H9 (cell line): Measurements from ENCODE around the gene CTDSP2. TPM values are rescaled to one million over a fixed set of nuclear protein-coding genes. Genes with fewer than 3 reads are reported as not detected.

Source experiments
- DNase-seq: peaks from one replicate; pipeline ENCODE4 v3.0.0-alpha.2; 2017
- H2AFZ ChIP-seq: one replicate; pipeline ENCODE4 v1.6.1; 2013; ENCODE audit warnings: mild to moderate bottlenecking, low read length, control low read depth, moderate library complexity
- H2AK5ac ChIP-seq: 2 replicates; pipeline ENCODE4 v1.6.1; 2013; ENCODE audit warnings: low read length, control low read depth, mixed read lengths; ENCODE audit not compliant: insufficient read length
- H2BK120ac ChIP-seq: one replicate; pipeline ENCODE4 v1.6.1; 2013; ENCODE audit warnings: low read depth, mild to moderate bottlenecking, low read length, control low read depth, inconsistent platforms; ENCODE audit not compliant: poor library complexity, severe bottlenecking
- H2BK12ac ChIP-seq: 2 replicates; pipeline ENCODE4 v1.6.1; 2013; ENCODE audit warnings: low read length, control low read depth, mixed read lengths, low read depth; ENCODE audit not compliant: insufficient read length
- H2BK15ac ChIP-seq: 2 replicates; pipeline ENCODE4 v1.6.1; 2013; ENCODE audit warnings: low read depth, low read length, control low read depth
- H2BK20ac ChIP-seq: one replicate; pipeline ENCODE4 v1.6.1; 2013; ENCODE audit warnings: low read depth, mild to moderate bottlenecking, low read length, control low read depth, inconsistent platforms; ENCODE audit not compliant: poor library complexity, severe bottlenecking
- H2BK5ac ChIP-seq: 2 replicates; pipeline ENCODE4 v1.6.1; 2013; ENCODE audit warnings: low read length, control low read depth, mixed read lengths; ENCODE audit not compliant: insufficient read length
- H3K14ac ChIP-seq: 2 replicates; pipeline ENCODE4 v1.6.1; 2013; ENCODE audit warnings: low read length, control low read depth; ENCODE audit not compliant: insufficient read depth
- H3K18ac ChIP-seq: 2 replicates; pipeline ENCODE4 v1.6.1; 2013; ENCODE audit warnings: low read depth, mild to moderate bottlenecking, mixed read lengths, low read length, control low read depth; ENCODE audit not compliant: insufficient read length
- H3K23ac ChIP-seq: 2 replicates; pipeline ENCODE4 v1.6.1; 2013; ENCODE audit warnings: low read length, control low read depth, mixed read lengths, low read depth; ENCODE audit not compliant: insufficient read length
- H3K23me2 ChIP-seq: 2 replicates; pipeline ENCODE4 v1.6.1; 2013; ENCODE audit warnings: low read depth, mild to moderate bottlenecking, mixed read lengths, low read length, control low read depth; ENCODE audit not compliant: insufficient read length, poor library complexity, severe bottlenecking
- H3K27ac ChIP-seq: 2 replicates; pipeline ENCODE4 v1.5.1; 2013; ENCODE audit warnings: low read length, control low read depth, mixed read lengths, low read depth; ENCODE audit not compliant: insufficient read length
- H3K27me3 ChIP-seq: 2 replicates; pipeline ENCODE4 v1.6.1; 2013; ENCODE audit warnings: low read length, control low read depth, inconsistent platforms; ENCODE audit not compliant: insufficient read depth
- H3K4ac ChIP-seq: 2 replicates; pipeline ENCODE4 v1.6.1; 2013; ENCODE audit warnings: low read depth, mild to moderate bottlenecking, control low read depth, inconsistent platforms, low read length, moderate library complexity
- H3K4me1 ChIP-seq: 2 replicates; pipeline ENCODE4 v1.6.1; 2013; ENCODE audit warnings: low read length, control low read depth, inconsistent platforms; ENCODE audit not compliant: insufficient read depth
- H3K4me2 ChIP-seq: 2 replicates; pipeline ENCODE4 v1.6.1; 2013; ENCODE audit warnings: low read length, control low read depth, mixed read lengths; ENCODE audit not compliant: insufficient read length, insufficient read depth
- H3K56ac ChIP-seq: 2 replicates; pipeline ENCODE4 v1.6.1; 2013; ENCODE audit warnings: low read depth, mild to moderate bottlenecking, mixed read lengths, low read length, control low read depth; ENCODE audit not compliant: insufficient read length
- H3K79me1 ChIP-seq: 2 replicates; pipeline ENCODE4 v1.6.1; 2013; ENCODE audit warnings: low read depth, mild to moderate bottlenecking, moderate library complexity, low read length, control low read depth, inconsistent platforms; ENCODE audit not compliant: insufficient read depth, poor library complexity, severe bottlenecking
- H3K79me2 ChIP-seq: 2 replicates; pipeline ENCODE4 v1.6.1; 2013; ENCODE audit warnings: low read length, control low read depth, inconsistent platforms; ENCODE audit not compliant: insufficient read depth
- H3K9ac ChIP-seq: 2 replicates; pipeline ENCODE4 v1.6.1; 2013; ENCODE audit warnings: low read length, control low read depth, mixed read lengths; ENCODE audit not compliant: insufficient read length; ENCODE audit errors: extremely low read depth
- H3K9me3 ChIP-seq: one replicate; pipeline ENCODE4 v1.6.1; 2013; ENCODE audit warnings: low read depth, low read length, inconsistent platforms; ENCODE audit not compliant: control insufficient read depth
- H3T11ph ChIP-seq: one replicate; pipeline ENCODE4 v1.6.1; 2013; ENCODE audit warnings: mild to moderate bottlenecking, low read length, control low read depth, inconsistent platforms
- H4K20me1 ChIP-seq: one replicate; pipeline ENCODE4 v1.6.1; 2013; ENCODE audit not compliant: control insufficient read depth, insufficient read length, insufficient read depth
- H4K5ac ChIP-seq: 2 replicates; pipeline ENCODE4 v1.6.1; 2013; ENCODE audit warnings: low read depth, mild to moderate bottlenecking, mixed read lengths, low read length, control low read depth; ENCODE audit not compliant: insufficient read length
- H4K8ac ChIP-seq: replicated peaks from 2 replicates; pipeline ENCODE4 v1.6.1; 2013; ENCODE audit warnings: low read length, control low read depth, mixed read lengths, low read depth; ENCODE audit not compliant: insufficient read length
- H4K91ac ChIP-seq: 2 replicates; pipeline ENCODE4 v1.6.1; 2013; ENCODE audit warnings: low read depth, mild to moderate bottlenecking, moderate library complexity, mixed read lengths, low read length, control low read depth; ENCODE audit not compliant: insufficient read length
- H3K27ac Mint-ChIP-seq, 3 experiments: 2 replicates in 2 of 3; 3 replicates in 1 of 3; pipeline ENCODE4 v1.8.0; 2020 to 2021; ENCODE audit warnings: mixed read lengths in 3 of 3, mild to moderate bottlenecking in 1 of 3, moderate library complexity in 1 of 3
- H3K27me3 Mint-ChIP-seq: 2 replicates; pipeline ENCODE4 v1.8.0; 2021; ENCODE audit warnings: low read depth, mild to moderate bottlenecking, moderate library complexity, mixed read lengths
- H3K36me3 Mint-ChIP-seq, 3 experiments: 2 replicates in 2 of 3; 3 replicates in 1 of 3; pipeline ENCODE4 v1.8.0; 2020 to 2021; ENCODE audit warnings: low read depth in 3 of 3, mixed read lengths in 3 of 3; ENCODE audit not compliant: insufficient read depth in 1 of 3
- H3K4me1 Mint-ChIP-seq, 2 experiments: 2 replicates each; pipeline ENCODE4 v1.8.0; 2020; ENCODE audit warnings: mixed read lengths in 2 of 2
- H3K4me3 Mint-ChIP-seq, 2 experiments: 2 replicates in 1 of 2; 3 replicates in 1 of 2; pipeline ENCODE4 v1.8.0; 2020 to 2021; ENCODE audit warnings: mild to moderate bottlenecking in 2 of 2, mixed read lengths in 2 of 2, moderate library complexity in 1 of 2
- H3K9me3 Mint-ChIP-seq, 2 experiments: 2 replicates in 1 of 2; 3 replicates in 1 of 2; pipeline ENCODE4 v1.8.0; 2020; ENCODE audit warnings: mild to moderate bottlenecking in 2 of 2, mixed read lengths in 2 of 2, moderate library complexity in 1 of 2
- CTCF ChIP-seq: fragments of 200-600 bp; sonication (generic); conservative IDR thresholded peaks from 3 replicates; pipeline ENCODE4 v1.8.0; 2021; ENCODE audit warnings: antibody characterized with exemption, mild to moderate bottlenecking
- WGBS: extraction: QIAGEN DNeasy Blood & Tissue Kit; methylation state at CpG from one replicate; pipeline ENCODE4 v1.1.7; 2013; ENCODE audit warnings: missing lambda C conversion rate, low lambda C conversion rate, mixed read lengths; ENCODE audit not compliant: insufficient read length; ENCODE audit errors: extremely low coverage; 5-methylcytosine and 5-hydroxymethylcytosine counted together
- total RNA-seq: library from RNA; stranded (reverse); gene quantifications from 2 replicates; pipeline ENCODE4 v1.2.1, GENCODE V29; 2021

Gene CTDSP2
- total RNA-seq, 1 experiment from 2014 or later = 103 TPM

GRCh38 chr12:57868851-57869268 is 22.3 kb upstream of the CTDSP2 start:
- TF ChIP-seq CTCF = no peak
- Histone ChIP-seq H3K23me2 (peaks cover 8% of the 10 kb centered on the region), H3K14ac (no peak overlapping the region), H2BK120ac (no peak overlapping the region), H3K4me2 (no peak overlapping the region), H3K4me1 (no peaks in the 10 kb centered on the region; the same call in 1 of the 2 replicates), H3K79me1 (no peaks in the 10 kb centered on the region), H3K9ac (no peak overlapping the region), H3K9me3 (no peaks in the 10 kb centered on the region), H3K18ac (no peak overlapping the region), H2BK15ac (no peak overlapping the region), H3K79me2 (no peaks in the 10 kb centered on the region), H4K20me1 (no peaks in the 10 kb centered on the region), H3K56ac (no peak overlapping the region), H4K8ac (no peak overlapping the region), H4K91ac (no peak overlapping the region), H2AFZ (no peak overlapping the region), H2BK5ac (no peak overlapping the region), H2BK20ac (no peak overlapping the region), H3K4ac (no peak overlapping the region), H3K27me3 (no peaks in the 10 kb centered on the region; the same call in 1 of the 2 replicates), H3T11ph (no peak overlapping the region), H3K27ac (no peak overlapping the region), H3K23ac (no peak overlapping the region), H2AK5ac (no peak overlapping the region), H2BK12ac (no peak overlapping the region), H4K5ac (no peak overlapping the region)
- H3K27me3 Mint-ChIP-seq = peaks cover 27% of the 10 kb centered on the region
- peak; percentile 79 for DNase-seq
- H3K36me3 Mint-ChIP-seq = peaks cover 0 to 3% (median 0%) of the 10 kb centered on the region in 3 experiments; a peak in 1 of 7 replicates
- no peak overlapping the region for H3K4me3 Mint-ChIP-seq
- no CpG with 5 or more reads among the region's 11 CpGs for WGBS
- H3K27ac Mint-ChIP-seq = peak overlapping the region in 1 of 3 experiments; percentile 17; a peak in 2 of 7 replicates
- H3K4me1 Mint-ChIP-seq = peaks cover 21 to 26% of the 10 kb centered on the region in 2 experiments
- peaks cover 2 to 3% of the 10 kb centered on the region in 2 experiments; a peak in 1 of 5 replicates for H3K9me3 Mint-ChIP-seq
